Neural cell (in vitro differentiated cells): ENCODE results near the gene KCNIP2.

Experiments
- EZH2 ChIP-seq: fragments of 200-600, 300-800 bp; shearing (Covaris generic), sonication (generic); IDR thresholded peaks from 2 replicates; pipeline ENCODE4 v1.6.1; 2014; ENCODE audit warnings: antibody characterized with exemption, low read length, borderline replicate concordance, mild to moderate bottlenecking; ENCODE audit not compliant: insufficient read depth, poor library complexity, severe bottlenecking
- MXI1 ChIP-seq: fragments of 450-650 bp; conservative IDR thresholded peaks from 2 replicates; pipeline ENCODE4 v1.6.1; 2014; ENCODE audit warnings: antibody characterized with exemption, mild to moderate bottlenecking; ENCODE audit not compliant: poor library complexity, severe bottlenecking
- POLR2AphosphoS5 ChIP-seq: IDR thresholded peaks from 2 replicates; pipeline ENCODE4 v1.6.1; 2012
- SMC3 ChIP-seq: fragments of 450-650 bp; conservative IDR thresholded peaks from 2 replicates; pipeline ENCODE4 v1.6.1; 2014; ENCODE audit warnings: antibody characterized with exemption, mild to moderate bottlenecking, moderate library complexity; ENCODE audit not compliant: poor library complexity
- TAF1 ChIP-seq: IDR thresholded peaks from 2 replicates; pipeline ENCODE4 v1.6.1; 2012; ENCODE audit warnings: low read depth
- TF ChIP-seq, protein P1 (sequence below): fragments of 450-650 bp; IDR thresholded peaks from 2 replicates; pipeline ENCODE4 v1.5.1; 2014; ENCODE audit warnings: antibody characterized with exemption, mild to moderate bottlenecking, moderate library complexity; ENCODE audit not compliant: poor library complexity, severe bottlenecking
- TF ChIP-seq, protein P2 (sequence below): IDR thresholded peaks from 2 replicates; pipeline ENCODE4 v1.6.1; 2012; ENCODE audit warnings: borderline replicate concordance

DNA sequence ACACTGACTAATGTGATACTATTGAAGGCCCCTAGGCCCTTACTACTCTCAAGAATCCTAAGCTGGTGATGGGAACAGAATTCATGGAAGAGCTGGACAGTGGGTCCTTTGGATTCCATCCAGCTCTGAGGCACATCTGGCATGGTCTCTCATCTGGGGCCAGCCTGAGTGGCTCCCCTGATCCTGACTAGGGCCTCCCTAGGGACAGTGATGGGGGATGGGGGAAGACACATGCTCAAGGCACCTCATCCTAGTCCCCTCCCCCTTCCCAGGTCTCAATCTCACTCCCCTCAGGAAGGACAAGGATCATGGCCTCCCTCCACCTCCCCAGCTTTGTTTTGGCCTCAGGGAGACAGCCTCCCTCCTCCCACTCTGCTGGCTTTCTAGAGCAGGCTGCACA is 1.8 kb downstream of the KCNIP2 start:
- TF ChIP-seq, protein P1, sequence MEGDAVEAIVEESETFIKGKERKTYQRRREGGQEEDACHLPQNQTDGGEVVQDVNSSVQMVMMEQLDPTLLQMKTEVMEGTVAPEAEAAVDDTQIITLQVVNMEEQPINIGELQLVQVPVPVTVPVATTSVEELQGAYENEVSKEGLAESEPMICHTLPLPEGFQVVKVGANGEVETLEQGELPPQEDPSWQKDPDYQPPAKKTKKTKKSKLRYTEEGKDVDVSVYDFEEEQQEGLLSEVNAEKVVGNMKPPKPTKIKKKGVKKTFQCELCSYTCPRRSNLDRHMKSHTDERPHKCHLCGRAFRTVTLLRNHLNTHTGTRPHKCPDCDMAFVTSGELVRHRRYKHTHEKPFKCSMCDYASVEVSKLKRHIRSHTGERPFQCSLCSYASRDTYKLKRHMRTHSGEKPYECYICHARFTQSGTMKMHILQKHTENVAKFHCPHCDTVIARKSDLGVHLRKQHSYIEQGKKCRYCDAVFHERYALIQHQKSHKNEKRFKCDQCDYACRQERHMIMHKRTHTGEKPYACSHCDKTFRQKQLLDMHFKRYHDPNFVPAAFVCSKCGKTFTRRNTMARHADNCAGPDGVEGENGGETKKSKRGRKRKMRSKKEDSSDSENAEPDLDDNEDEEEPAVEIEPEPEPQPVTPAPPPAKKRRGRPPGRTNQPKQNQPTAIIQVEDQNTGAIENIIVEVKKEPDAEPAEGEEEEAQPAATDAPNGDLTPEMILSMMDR, result no peak
- TF ChIP-seq, protein P2, sequence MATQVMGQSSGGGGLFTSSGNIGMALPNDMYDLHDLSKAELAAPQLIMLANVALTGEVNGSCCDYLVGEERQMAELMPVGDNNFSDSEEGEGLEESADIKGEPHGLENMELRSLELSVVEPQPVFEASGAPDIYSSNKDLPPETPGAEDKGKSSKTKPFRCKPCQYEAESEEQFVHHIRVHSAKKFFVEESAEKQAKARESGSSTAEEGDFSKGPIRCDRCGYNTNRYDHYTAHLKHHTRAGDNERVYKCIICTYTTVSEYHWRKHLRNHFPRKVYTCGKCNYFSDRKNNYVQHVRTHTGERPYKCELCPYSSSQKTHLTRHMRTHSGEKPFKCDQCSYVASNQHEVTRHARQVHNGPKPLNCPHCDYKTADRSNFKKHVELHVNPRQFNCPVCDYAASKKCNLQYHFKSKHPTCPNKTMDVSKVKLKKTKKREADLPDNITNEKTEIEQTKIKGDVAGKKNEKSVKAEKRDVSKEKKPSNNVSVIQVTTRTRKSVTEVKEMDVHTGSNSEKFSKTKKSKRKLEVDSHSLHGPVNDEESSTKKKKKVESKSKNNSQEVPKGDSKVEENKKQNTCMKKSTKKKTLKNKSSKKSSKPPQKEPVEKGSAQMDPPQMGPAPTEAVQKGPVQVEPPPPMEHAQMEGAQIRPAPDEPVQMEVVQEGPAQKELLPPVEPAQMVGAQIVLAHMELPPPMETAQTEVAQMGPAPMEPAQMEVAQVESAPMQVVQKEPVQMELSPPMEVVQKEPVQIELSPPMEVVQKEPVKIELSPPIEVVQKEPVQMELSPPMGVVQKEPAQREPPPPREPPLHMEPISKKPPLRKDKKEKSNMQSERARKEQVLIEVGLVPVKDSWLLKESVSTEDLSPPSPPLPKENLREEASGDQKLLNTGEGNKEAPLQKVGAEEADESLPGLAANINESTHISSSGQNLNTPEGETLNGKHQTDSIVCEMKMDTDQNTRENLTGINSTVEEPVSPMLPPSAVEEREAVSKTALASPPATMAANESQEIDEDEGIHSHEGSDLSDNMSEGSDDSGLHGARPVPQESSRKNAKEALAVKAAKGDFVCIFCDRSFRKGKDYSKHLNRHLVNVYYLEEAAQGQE, result no peak
- no peak for TF ChIP-seq POLR2AphosphoS5
- no peak for TF ChIP-seq TAF1
- TF ChIP-seq MXI1, result no peak
- TF ChIP-seq EZH2, result no peak
- TF ChIP-seq SMC3, result no peak
